Hepatocyte (in vitro differentiated cells): ENCODE measurements around the gene CELF5. TPM values are rescaled to one million over a fixed set of nuclear protein-coding genes. Genes with fewer than 3 reads are reported as not detected.

Source experiments
- DNase-seq: peaks from one replicate; pipeline ENCODE4 v3.0.0-alpha.2; 2016; ENCODE audit warnings: low spot score
- H2AFZ ChIP-seq: fragments of 200-600 bp; sonication (generic); 2 replicates; pipeline ENCODE4 v1.6.0; 2016; ENCODE audit warnings: antibody characterized with exemption, mild to moderate bottlenecking
- H3K27ac ChIP-seq: fragments of 200-600 bp; sonication (generic); 2 replicates; pipeline ENCODE4 v1.5.1; 2016; ENCODE audit warnings: mild to moderate bottlenecking
- H3K27me3 ChIP-seq: fragments of 200-600 bp; sonication (generic); 2 replicates; pipeline ENCODE4 v1.6.1; 2016
- H3K36me3 ChIP-seq: fragments of 200-600 bp; sonication (generic); replicated peaks from 2 replicates; pipeline ENCODE4 v1.5.1; 2016; ENCODE audit warnings: low read depth; ENCODE audit not compliant: insufficient read depth
- H3K4me1 ChIP-seq: fragments of 200-600 bp; sonication (generic); 2 replicates; pipeline ENCODE4 v1.5.1; 2016; ENCODE audit warnings: mild to moderate bottlenecking, moderate library complexity; ENCODE audit not compliant: insufficient read depth
- H3K4me2 ChIP-seq: fragments of 200-600 bp; sonication (generic); 2 replicates; pipeline ENCODE4 v1.6.0; 2016
- H3K4me3 ChIP-seq: fragments of 200-600 bp; sonication (generic); 2 replicates; pipeline ENCODE4 v1.5.1; 2016; ENCODE audit warnings: mild to moderate bottlenecking
- H3K79me2 ChIP-seq: fragments of 200-600 bp; sonication (generic); 2 replicates; pipeline ENCODE4 v1.6.0; 2017; ENCODE audit warnings: mild to moderate bottlenecking
- H3K9me2 ChIP-seq: fragments of 200-600 bp; sonication (generic); replicated peaks from 2 replicates; pipeline ENCODE4 v1.6.0; 2017; ENCODE audit warnings: mild to moderate bottlenecking; ENCODE audit not compliant: insufficient read depth
- H3K9me3 ChIP-seq: fragments of 200-600 bp; sonication (generic); 2 replicates; pipeline ENCODE4 v1.5.1; 2016; ENCODE audit warnings: low read depth, mild to moderate bottlenecking
- H4K20me1 ChIP-seq: fragments of 200-600 bp; sonication (generic); 2 replicates; pipeline ENCODE4 v1.6.0; 2016; ENCODE audit warnings: mild to moderate bottlenecking; ENCODE audit not compliant: insufficient read depth, poor library complexity, severe bottlenecking
- CTCF ChIP-seq: fragments of 200-600 bp; sonication (generic); IDR thresholded peaks from 2 replicates; pipeline ENCODE4 v1.5.1; 2016; ENCODE audit warnings: antibody characterized with exemption, mild to moderate bottlenecking; ENCODE audit not compliant: poor library complexity
- EZH2 ChIP-seq: fragments of 200-600 bp; sonication (generic); IDR thresholded peaks from 2 replicates; pipeline ENCODE4 v1.6.1; 2016; ENCODE audit warnings: antibody characterized with exemption, mild to moderate bottlenecking, borderline replicate concordance
- EZH2phosphoT487 ChIP-seq: fragments of 200-600 bp; sonication (generic); IDR thresholded peaks from one replicate; pipeline ENCODE4 v1.6.1; 2018; ENCODE audit warnings: antibody characterized with exemption, mild to moderate bottlenecking, low read depth, moderate library complexity; ENCODE audit not compliant: unreplicated experiment, severe bottlenecking
- WGBS: methylation state at CpG from one replicate; pipeline ENCODE4 v1.1.6; 2016; ENCODE audit warnings: low lambda C conversion rate; ENCODE audit errors: missing lambda C conversion rate; 5-methylcytosine and 5-hydroxymethylcytosine counted together
- polyA plus RNA-seq: library from polyadenylated mRNA; unstranded; fragments of >200 nt; fragmentation: Nextera tagmentation; extraction: Ambion mirVana; gene quantifications from 2 replicates; pipeline ENCODE4 v1.2.1, GENCODE V29; 2016
- total RNA-seq: library from RNA; depleted of rRNA; stranded (reverse); fragments of >200 nt; gene quantifications from 2 replicates; pipeline ENCODE4 v1.2.3, GENCODE V29; 2014

The CELF5 gene
- total and polyA plus RNA-seq, 2 experiments from 2014 or later, result 0.03 to 0.17 TPM

- Histone ChIP-seq H3K9me3 (no peaks in the 10 kb centered on the region), H3K4me2 (no peak overlapping the region), H4K20me1 (no peaks in the 10 kb centered on the region), H3K4me3 (no peak overlapping the region), H2AFZ (no peak overlapping the region), H3K4me1 (no peaks in the 10 kb centered on the region), H3K27ac (no peak overlapping the region), H3K9me2 (no peaks in the 10 kb centered on the region), H3K36me3 (no peaks in the 10 kb centered on the region), H3K79me2 (peaks cover 7% of the 10 kb centered on the region), H3K27me3 (no peaks in the 10 kb centered on the region)
- DNase-seq, result no peak
- no peak for TF ChIP-seq CTCF
- TF ChIP-seq EZH2, result no peak
- TF ChIP-seq EZH2phosphoT487, result no peak
- 96% methylated on average over 31 of the region's 42 CpGs for WGBS
Measured at GRCh38 chr19:3196064-3196932, 28.2 kb upstream of the CELF5 start.

- no peak overlapping the region for H2AFZ ChIP-seq
- H3K79me2 ChIP-seq, result peaks cover 1% of the 10 kb centered on the region
- TF ChIP-seq CTCF (no peak), EZH2phosphoT487 (no peak), EZH2 (no peak)
- no peak overlapping the region for H3K4me2 ChIP-seq
- H3K4me3 ChIP-seq, result no peak overlapping the region
- H4K20me1 ChIP-seq, result no peaks in the 10 kb centered on the region
- WGBS, result 98% methylated on average over 14 of the region's 14 CpGs
- no peaks in the 10 kb centered on the region for H3K4me1 ChIP-seq
- DNase-seq, result no peak
- H3K9me3 ChIP-seq, result no peaks in the 10 kb centered on the region
- H3K27me3 ChIP-seq, result no peaks in the 10 kb centered on the region
- no peaks in the 10 kb centered on the region for H3K9me2 ChIP-seq
- H3K36me3 ChIP-seq, result no peaks in the 10 kb centered on the region
- no peak overlapping the region for H3K27ac ChIP-seq
Measured at GRCh38 chr19:3196933-3197205, 27.6 kb upstream of the CELF5 start.

- no peak overlapping the region for H3K4me2 ChIP-seq
- no peaks in the 10 kb centered on the region for H3K79me2 ChIP-seq
- WGBS, result 97% methylated on average over 35 of the region's 43 CpGs
- no peaks in the 10 kb centered on the region for H3K9me2 ChIP-seq
- H3K27ac ChIP-seq, result no peak overlapping the region
- H3K36me3 ChIP-seq, result no peaks in the 10 kb centered on the region
- DNase-seq, result no peak
- no peaks in the 10 kb centered on the region for H3K27me3 ChIP-seq
- TF ChIP-seq EZH2 (no peak), EZH2phosphoT487 (no peak), CTCF (no peak)
- H2AFZ ChIP-seq, result no peak overlapping the region
- no peaks in the 10 kb centered on the region for H3K4me1 ChIP-seq
- no peak overlapping the region for H3K4me3 ChIP-seq
- no peaks in the 10 kb centered on the region for H3K9me3 ChIP-seq
- H4K20me1 ChIP-seq, result no peaks in the 10 kb centered on the region
Measured at GRCh38 chr19:3198901-3199700, 25.4 kb upstream of the CELF5 start.
